Measurements from ENCODE around the gene TEX35.

Gene TEX35

DNA sequence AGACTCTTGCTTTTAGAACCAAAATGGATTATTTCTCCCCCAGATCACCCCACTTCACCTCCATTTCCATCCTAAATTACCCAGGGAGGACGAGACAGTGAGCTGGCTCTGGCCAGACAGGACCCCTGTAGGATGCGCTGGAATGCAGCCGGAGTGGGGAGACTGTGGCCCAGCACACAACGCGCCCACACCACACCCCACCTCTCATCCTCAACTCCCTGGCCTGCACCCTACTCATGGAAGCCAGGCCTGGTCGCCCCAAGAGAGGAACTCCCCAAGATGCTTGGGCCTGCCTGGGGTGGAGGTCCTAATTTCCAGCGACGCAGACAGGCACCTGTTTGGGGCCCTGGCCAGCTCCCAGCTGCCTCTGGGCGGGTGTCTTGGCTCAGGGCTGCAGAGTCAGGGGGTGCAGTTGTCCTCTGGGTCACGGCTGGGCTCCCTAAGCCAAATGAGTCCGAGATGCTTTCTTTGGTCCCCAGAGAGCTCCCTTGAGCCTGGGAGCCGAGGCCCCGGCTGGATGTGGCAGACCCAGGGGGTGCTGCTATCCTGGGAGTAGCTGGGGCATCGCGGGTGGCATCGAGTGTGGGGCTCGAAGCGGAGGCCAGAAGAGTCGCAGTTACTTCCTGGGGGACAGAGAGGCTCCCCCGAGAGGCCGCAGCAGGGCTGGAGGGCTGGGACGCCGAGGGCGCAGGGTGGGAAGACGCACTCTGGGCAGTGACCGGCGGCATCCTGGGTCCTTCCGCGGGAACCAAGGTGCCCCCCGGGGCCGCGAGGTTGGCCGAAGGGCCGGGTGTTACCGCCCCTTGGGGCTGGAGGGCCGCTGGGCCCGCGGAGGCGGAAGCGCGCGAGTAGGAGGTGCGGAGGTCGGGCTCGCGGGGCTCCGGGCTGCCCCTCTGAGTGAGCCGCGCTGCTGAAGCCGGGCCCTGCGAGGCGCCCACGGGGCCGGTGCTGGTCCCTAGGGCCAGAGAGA, 26.5 kb upstream of the TEX35 start:
- Histone ChIP-seq H3K27me3 (replicated peaks; ENCODE audit: insufficient read depth, low read length) (no peaks in the 10 kb centered on the region), H3K79me2 (ENCODE audit: low read length) (no peaks in the 10 kb centered on the region), H3K36me3 (replicated peaks; ENCODE audit: insufficient read depth, low read length) (no peaks in the 10 kb centered on the region), H3K4me3 (ENCODE audit: low read length) (no peak overlapping the region), H3F3A (ENCODE audit: insufficient read depth, low read length) (no peaks in the 10 kb centered on the region), H3K4me2 (ENCODE audit: low read depth, low read length) (no peak overlapping the region), H2AFZ (ENCODE audit: low read length) (no peak overlapping the region), H3K9ac (ENCODE audit: low read length) (no peak overlapping the region), H3K9me2 (replicated peaks; ENCODE audit: insufficient read depth, low read length) (no peaks in the 10 kb centered on the region), H3K27ac (ENCODE audit: low read length) (no peak overlapping the region), H3K4me1 (ENCODE audit: low read length) (no peaks in the 10 kb centered on the region), H3K9me3 (replicated peaks; ENCODE audit: insufficient read depth, low read length) (no peaks in the 10 kb centered on the region), H4K20me1 (ENCODE audit: insufficient read depth, low read length) (no peaks in the 10 kb centered on the region)
- DNase-seq, result no peak
- no peak for TF ChIP-seq EZH2phosphoT487 (IDR thresholded peaks at IDR 0.05; ENCODE audit: low read length)
- TF ChIP-seq, protein P1, sequence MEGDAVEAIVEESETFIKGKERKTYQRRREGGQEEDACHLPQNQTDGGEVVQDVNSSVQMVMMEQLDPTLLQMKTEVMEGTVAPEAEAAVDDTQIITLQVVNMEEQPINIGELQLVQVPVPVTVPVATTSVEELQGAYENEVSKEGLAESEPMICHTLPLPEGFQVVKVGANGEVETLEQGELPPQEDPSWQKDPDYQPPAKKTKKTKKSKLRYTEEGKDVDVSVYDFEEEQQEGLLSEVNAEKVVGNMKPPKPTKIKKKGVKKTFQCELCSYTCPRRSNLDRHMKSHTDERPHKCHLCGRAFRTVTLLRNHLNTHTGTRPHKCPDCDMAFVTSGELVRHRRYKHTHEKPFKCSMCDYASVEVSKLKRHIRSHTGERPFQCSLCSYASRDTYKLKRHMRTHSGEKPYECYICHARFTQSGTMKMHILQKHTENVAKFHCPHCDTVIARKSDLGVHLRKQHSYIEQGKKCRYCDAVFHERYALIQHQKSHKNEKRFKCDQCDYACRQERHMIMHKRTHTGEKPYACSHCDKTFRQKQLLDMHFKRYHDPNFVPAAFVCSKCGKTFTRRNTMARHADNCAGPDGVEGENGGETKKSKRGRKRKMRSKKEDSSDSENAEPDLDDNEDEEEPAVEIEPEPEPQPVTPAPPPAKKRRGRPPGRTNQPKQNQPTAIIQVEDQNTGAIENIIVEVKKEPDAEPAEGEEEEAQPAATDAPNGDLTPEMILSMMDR (IDR thresholded peaks at IDR 0.05; ENCODE audit: low read length), result no peak
- no peak for TF ChIP-seq EZH2 (optimal IDR thresholded peaks at IDR 0.05; ENCODE audit: low read depth, low read length)

DNA sequence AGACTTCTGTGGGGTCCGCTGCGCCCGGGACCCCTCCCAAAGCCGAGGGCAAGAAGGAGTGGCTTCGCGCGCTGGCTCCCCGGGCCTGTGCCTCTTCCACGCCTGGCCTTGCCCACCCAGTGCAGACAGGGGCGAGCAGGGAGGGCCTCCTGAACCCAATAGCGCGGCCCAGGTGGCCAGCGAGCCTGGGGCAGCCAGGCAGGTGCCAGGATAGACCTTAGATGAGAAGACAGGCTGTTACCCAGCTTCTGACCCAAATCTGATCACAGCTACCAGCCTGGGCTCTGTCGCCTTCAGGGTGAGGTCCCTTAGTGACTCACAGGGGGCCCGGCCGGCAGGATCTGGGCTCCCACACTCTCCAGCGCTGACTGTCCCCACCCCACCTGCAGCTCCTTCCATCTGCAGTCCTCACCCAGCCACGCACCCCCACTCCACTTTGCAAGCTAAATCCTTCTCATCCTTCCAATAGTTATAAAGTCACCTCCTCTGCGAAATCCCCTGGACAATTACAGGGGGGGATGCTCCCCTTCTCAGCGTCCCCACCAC, 25.8 kb upstream of the TEX35 start:
- Histone ChIP-seq H3K4me3 (ENCODE audit: low read length) (no peak overlapping the region), H3K4me2 (ENCODE audit: low read depth, low read length) (no peak overlapping the region), H3K27me3 (replicated peaks; ENCODE audit: insufficient read depth, low read length) (no peaks in the 10 kb centered on the region), H3K9ac (ENCODE audit: low read length) (no peak overlapping the region), H3K27ac (ENCODE audit: low read length) (no peak overlapping the region), H3K36me3 (replicated peaks; ENCODE audit: insufficient read depth, low read length) (no peaks in the 10 kb centered on the region), H3K4me1 (ENCODE audit: low read length) (no peaks in the 10 kb centered on the region), H4K20me1 (ENCODE audit: insufficient read depth, low read length) (no peaks in the 10 kb centered on the region), H2AFZ (ENCODE audit: low read length) (no peak overlapping the region), H3K79me2 (ENCODE audit: low read length) (no peaks in the 10 kb centered on the region), H3K9me2 (replicated peaks; ENCODE audit: insufficient read depth, low read length) (no peaks in the 10 kb centered on the region), H3K9me3 (replicated peaks; ENCODE audit: insufficient read depth, low read length) (no peaks in the 10 kb centered on the region), H3F3A (ENCODE audit: insufficient read depth, low read length) (no peaks in the 10 kb centered on the region)
- TF ChIP-seq, protein P1 (IDR thresholded peaks at IDR 0.05; ENCODE audit: low read length), result no peak
- TF ChIP-seq EZH2phosphoT487 (IDR thresholded peaks at IDR 0.05; ENCODE audit: low read length) (no peak), EZH2 (optimal IDR thresholded peaks at IDR 0.05; ENCODE audit: low read depth, low read length) (no peak)
- DNase-seq, result no peak

DNA sequence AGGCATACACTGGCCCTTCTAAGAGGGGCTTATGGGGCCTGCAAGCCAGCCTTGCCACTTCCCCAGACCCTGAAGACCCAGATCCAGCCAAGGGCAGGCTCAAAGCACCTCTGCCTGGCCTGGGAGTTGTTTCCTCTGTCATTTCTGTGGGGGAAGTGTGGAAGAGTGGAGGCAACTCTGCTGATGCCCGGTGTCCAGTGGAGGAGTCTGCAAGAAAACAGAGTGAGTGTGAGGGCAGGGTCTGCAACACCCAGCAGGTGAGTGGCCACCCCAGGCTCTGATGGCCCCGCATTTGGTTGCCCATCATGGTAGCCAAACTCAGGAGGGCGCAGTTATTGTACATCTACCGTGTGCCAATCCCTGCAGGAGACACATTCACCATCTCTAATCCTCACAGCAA, 24.5 kb upstream of the TEX35 start:
- H3K79me2 ChIP-seq (ENCODE audit: low read length), result no peaks in the 10 kb centered on the region
- no peaks in the 10 kb centered on the region for H3K9me3 ChIP-seq (replicated peaks; ENCODE audit: insufficient read depth, low read length)
- no peak overlapping the region for H3K27ac ChIP-seq (ENCODE audit: low read length)
- H3K4me1 ChIP-seq (ENCODE audit: low read length), result no peaks in the 10 kb centered on the region
- TF ChIP-seq, protein P1 (IDR thresholded peaks at IDR 0.05; ENCODE audit: low read length), result no peak
- TF ChIP-seq EZH2phosphoT487 (IDR thresholded peaks at IDR 0.05; ENCODE audit: low read length) (no peak), EZH2 (optimal IDR thresholded peaks at IDR 0.05; ENCODE audit: low read depth, low read length) (no peak)
- no peaks in the 10 kb centered on the region for H3K27me3 ChIP-seq (replicated peaks; ENCODE audit: insufficient read depth, low read length)
- DNase-seq, result no peak
- no peaks in the 10 kb centered on the region for H4K20me1 ChIP-seq (ENCODE audit: insufficient read depth, low read length)
- H3K36me3 ChIP-seq (replicated peaks; ENCODE audit: insufficient read depth, low read length), result no peaks in the 10 kb centered on the region
- no peak overlapping the region for H3K4me2 ChIP-seq (ENCODE audit: low read depth, low read length)
- H2AFZ ChIP-seq (ENCODE audit: low read length), result no peak overlapping the region
- H3K4me3 ChIP-seq (ENCODE audit: low read length), result no peak overlapping the region
- H3F3A ChIP-seq (ENCODE audit: insufficient read depth, low read length), result no peaks in the 10 kb centered on the region
- no peaks in the 10 kb centered on the region for H3K9me2 ChIP-seq (replicated peaks; ENCODE audit: insufficient read depth, low read length)
- H3K9ac ChIP-seq (ENCODE audit: low read length), result no peak overlapping the region
